G401 (cell line): ENCODE data around the gene PLCL2. TPM values are rescaled to one million over a fixed set of nuclear protein-coding genes. Genes with fewer than 3 reads are reported as not detected.

Experiments
- DNase-seq: peaks from one replicate; pipeline ENCODE4 v3.0.0-alpha.2; 2015; ENCODE audit warnings: low spot score
- in situ Hi-C: cut with HindIII; loops from 2 replicates; pipeline ENCODE4 v1.10.0; 2016; ENCODE audit warnings: low sequenced_read_pairs, mixed read lengths
- total RNA-seq: library from RNA; depleted of rRNA; stranded (reverse); fragments of >200 nt; shearing (Covaris generic); gene quantifications from 2 replicates; pipeline ENCODE4 v1.2.3, GENCODE V29; 2014

Gene PLCL2
- total RNA-seq, 1 experiment from 2014 or later: not detected

DNA sequence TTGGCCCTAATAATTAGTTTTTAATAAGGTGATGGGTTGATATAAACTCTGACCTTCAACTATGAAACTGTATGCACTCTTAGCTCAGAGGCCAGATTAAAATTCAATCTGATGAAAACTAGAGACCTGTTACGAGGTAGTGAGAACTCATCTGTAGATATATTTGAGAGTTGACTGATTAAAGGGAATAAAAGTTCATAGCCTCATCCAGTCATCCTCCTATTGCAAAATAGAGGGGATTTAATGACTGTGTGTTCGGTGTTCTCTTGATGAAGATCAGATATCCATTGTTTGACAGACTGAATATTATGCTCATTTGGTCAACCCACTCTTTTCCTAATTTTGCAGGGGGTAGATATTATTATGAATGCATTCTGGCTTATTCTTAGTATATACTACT is 23.3 kb upstream of the PLCL2 start:
- in situ Hi-C loops: no loop called here
- DNase-seq: no peak

DNA sequence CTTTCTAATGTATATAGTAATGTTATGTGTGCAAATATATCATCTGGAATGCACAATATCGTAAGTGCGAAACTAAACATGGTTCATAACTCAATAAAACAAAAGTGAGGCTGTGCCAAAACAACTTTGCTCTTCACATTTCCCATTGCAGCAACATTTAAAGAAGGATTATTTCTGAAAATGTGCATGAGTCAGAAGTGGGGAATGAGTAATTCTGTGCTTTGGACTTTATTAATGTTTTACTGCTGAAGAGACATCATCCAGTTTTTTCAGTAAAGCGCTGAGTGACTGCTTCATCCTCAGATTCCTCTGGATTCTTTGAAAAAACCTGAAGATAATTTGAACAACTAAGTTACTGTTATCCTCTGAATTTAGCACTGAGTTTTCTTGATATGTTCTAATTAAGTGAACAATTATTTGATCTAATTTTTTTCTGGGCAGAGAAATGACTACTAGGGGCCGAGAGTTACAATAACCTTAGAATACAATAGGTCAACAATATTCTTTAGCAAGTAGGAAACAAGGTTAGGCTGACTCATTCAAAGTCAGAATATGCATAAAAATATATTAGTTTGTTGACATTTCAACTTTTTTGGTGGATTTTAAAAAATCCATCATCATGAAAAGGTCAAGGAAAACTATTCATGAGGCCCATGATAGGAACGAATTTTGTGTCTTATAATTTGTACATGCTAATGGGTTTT is 20.0 kb upstream of the PLCL2 start:
- in situ Hi-C loops: no loop called here
- no peak for DNase-seq

DNA sequence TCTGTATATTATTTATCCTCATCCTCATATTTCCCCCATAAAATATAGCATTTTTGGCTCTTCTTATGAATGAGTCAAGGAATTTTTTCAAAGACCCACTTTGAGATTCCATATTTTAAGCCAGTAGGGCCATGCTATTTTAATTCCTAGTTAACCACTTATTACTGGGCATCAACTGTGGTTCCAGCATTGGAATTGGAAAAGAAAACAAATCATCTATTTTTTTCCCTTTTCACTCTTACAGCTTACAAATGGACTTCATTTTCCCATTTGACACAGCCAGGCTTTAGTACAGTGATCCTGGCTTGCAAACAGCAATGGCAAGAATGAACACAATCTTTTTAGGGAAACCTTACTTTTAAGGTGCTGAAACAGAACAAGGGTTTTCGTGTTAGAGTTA is 19.4 kb upstream of the PLCL2 start:
- in situ Hi-C loops: no loop called here
- no peak for DNase-seq

DNA sequence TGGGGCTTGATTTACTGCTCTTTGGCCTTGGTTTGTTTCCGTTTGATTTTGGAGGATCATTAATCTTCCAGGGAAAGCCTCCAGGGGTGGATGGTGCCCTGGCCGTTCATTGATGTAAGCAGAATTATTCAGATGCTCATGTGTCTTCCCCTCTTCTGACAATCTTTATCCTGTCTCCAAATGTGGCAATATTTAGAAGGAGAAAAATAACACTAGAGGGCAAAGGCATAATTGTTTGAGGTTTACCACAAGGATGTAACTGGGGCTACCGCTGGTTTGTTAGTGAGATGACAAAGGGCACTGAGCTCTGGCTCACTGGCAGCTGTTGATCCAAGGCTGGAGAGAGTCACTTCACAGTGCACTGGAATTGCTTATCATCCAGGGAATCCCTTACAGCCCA is 18.2 kb upstream of the PLCL2 start:
- in situ Hi-C loops: no loop called here
- no peak for DNase-seq

DNA sequence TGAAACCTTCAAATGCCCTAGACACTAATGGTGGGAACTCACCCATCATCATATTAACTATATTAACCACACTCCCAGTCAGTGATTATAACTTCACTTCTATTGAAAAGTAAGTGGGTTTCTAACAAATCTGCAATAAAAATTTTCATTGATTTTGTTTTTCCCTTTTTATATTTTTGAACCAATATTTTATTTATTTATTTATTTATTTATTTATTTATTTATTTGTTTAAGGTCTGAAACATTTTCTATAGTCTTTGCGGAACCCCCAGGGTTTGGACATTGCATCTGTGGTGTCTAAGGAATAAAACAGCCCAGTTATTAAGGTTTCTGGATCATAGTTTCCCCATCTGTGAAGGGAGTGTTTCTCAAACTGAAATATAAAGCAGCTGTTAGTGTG is 16.2 kb upstream of the PLCL2 start:
- in situ Hi-C loops: no loop called here
- no peak for DNase-seq

DNA sequence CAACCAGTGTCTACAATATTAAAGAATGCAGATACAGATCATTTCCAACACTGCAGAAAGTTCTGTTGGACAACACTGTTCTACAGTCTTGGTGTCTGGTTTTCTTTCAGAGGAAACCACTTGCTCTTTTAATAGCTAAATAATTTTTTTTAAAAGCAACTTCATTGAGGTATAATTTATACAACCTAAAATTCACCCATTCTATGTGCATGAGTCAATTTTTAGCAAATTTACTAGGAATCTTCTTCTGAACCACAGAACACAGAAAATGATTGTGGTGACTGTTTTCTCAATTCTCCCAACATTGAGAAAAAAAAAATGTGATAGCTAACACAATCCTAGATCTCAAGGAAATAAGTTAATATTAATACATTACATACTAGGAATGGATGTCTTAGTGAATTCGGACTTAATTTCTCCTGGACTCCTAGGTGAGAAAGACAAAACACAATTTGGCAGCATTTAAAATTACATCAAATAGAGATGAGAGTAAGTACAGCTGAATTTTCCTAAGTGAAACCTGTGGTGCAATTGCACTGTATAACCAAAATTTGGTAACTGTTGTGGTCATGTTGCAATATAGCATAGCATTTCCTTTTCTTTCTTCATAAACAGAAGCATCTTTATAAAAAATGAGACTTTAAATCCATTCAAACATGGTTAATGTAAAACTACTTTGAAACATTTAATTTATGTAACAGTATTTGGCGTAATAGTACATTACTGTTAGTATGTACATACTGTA is 15.3 kb upstream of the PLCL2 start:
- DNase-seq: no peak
- in situ Hi-C loops: no loop called here

DNA sequence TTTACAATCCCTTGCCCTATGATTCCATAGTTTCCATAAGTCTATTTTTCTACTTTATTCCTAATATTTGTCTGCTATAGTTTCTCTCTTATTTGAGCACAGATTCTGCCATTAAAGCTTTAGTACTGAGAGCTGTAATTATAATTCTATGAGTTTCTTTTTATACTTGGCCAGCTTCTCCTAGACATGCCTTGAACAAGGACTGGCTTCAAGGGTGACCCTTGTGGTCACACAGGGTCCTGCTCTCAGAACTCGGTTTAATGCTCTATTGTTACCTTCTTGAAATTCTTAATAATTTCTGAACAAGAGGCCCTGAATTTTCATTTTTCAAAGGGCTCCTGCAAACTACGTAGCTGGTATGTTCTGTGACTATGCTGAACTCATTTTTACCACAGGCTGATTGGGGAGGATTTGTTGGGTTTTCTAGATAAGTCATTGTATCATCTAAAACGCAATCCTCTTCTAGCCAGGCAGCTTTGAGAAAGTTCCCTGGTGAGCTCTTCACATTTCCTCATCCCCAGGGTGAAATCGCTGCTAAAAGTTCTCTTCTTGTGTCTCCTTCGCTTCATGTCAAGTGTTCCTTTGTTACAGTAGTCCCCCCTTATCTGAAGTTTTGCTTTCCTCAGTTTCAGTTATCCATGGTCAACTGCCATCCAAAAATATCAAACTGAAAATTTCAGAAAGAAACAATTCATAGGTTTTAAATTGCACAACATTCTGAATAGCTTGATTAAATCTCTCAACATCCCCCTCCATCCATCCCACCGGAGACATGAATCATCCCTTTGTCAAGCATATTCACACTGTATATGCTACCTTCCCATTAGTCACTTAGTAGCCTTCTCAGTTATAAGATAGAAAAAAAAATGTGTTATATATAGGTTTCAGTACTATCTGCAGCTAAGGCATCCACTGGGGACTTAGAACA is 12.6 kb upstream of the PLCL2 start:
- no peak for DNase-seq
- in situ Hi-C loops: no loop called here

DNA sequence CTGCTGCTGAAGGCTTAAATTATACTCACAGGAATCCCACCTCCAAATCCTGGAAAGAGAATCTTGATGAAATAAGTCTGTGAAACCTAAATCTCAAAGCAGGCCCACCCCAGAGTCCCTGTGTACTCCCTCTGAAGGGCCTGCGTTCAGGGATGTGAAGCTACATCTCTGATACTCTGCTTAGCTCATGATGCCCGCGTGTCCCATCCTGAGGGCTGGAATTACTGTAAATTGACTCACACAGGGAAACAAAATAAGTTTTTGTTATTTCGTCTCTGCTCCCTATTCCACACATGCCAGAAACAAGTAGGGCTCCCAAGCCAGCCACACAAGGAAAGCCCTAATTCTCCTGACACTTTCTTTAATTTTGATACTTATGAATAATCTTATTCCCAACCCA is 10.9 kb upstream of the PLCL2 start:
- in situ Hi-C loops: no loop called here
- DNase-seq: no peak

DNA sequence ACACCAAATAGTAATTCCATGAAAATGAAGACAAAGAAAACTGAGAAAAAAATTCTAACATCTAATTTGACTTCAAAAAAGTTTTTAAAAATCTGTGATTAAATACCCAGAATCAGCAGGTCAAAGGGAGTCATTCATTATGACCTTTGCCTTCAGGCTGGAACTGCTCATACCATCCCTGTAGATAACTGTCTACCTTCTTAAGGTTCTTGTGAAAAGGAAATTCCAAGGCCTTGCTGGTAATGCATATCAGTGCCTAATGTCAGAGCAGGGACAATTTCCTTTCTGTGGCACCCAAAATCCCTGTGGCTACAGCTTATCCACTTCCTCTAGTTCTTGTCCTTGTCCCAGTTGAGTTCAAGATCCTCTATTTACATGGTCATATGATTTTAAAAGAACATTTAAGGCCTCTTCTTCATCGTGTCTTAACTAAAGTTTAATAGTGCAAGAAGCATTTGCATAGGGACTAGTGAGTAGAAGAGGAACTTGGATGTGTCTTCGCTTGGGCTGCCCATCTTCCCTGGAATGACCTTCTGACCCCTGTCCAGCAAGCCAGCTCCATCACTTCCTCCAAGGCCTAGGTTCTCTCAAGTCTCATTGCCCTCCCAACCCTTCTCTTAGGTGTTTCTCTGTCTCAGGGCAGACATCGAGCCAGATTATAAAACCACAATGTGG is 8.7 kb upstream of the PLCL2 start:
- DNase-seq: no peak
- in situ Hi-C loops: no loop called here

DNA sequence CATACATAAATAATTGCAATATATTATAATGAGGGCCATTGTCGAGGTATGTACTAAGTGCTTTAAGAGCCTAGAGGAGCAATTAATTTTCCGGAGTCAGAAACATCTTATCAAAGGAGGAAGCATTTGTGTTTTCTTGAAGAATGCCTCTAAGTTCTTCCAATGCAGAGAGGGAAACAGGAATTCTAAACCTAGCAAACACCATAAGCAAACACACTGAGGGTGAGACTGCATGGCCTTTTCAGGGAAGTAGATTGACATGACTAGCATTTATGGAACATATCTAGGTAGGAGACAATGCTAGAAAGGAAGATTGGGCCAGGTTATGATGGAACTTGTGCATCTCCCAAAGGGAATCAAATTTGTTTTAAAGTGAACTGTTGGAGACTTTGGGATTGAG is 7.2 kb upstream of the PLCL2 start:
- in situ Hi-C loops: no loop called here
- no peak for DNase-seq

DNA sequence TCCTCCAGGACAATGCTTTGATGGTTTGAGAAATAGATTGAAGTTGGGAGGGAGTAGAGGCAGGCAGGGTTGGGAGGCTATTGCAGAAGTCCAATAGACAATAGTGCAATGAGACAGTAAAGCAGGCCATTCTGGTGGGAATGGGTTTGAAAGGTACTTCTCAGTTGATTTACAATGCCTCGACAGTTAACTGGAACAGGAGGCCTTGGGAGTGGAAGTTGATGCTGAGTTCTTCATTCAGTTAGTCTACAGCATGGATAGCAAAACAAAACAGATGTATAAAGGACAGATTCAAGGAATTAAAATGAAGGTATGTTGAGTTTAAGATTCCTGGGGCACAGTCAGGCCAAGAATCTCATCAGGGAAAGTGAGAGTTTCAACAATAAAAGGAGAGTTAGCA is 6.8 kb upstream of the PLCL2 start:
- in situ Hi-C loops: no loop called here
- no peak for DNase-seq

DNA sequence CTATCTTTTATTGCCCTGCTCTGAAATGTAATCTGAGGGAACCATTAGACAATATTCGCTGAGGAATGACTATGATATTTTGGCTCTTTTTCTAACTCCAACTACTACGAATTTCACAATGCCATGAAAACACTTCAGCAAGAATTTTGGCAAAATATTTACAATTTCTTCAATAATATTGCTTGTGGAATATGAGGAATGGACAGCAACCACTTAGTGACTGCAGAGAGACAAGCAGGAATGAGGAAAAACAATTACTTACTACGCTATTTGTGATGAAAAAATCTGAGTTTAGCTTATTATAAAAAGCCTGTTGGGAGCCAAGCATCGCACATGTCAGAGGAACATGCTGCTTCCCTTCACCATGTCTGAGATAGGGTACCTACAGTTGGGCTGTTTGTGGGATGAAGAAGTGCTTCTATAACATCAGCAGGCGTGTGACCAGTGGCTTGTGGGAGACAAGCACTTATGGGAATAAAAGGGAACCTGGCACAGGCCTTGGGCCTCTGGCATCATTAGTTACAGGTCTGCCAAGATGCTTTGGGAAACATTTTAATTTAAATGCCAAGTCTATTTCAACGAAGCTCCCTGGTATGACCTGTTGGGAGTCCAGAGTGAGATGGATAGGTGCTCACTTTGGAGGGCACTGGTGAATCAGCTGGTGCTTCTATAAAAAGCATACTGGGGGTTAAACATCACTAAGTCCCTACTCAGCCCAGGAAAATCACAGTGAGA is 2.7 kb upstream of the PLCL2 start:
- DNase-seq: peak; percentile 68
- in situ Hi-C loops: no loop called here

DNA sequence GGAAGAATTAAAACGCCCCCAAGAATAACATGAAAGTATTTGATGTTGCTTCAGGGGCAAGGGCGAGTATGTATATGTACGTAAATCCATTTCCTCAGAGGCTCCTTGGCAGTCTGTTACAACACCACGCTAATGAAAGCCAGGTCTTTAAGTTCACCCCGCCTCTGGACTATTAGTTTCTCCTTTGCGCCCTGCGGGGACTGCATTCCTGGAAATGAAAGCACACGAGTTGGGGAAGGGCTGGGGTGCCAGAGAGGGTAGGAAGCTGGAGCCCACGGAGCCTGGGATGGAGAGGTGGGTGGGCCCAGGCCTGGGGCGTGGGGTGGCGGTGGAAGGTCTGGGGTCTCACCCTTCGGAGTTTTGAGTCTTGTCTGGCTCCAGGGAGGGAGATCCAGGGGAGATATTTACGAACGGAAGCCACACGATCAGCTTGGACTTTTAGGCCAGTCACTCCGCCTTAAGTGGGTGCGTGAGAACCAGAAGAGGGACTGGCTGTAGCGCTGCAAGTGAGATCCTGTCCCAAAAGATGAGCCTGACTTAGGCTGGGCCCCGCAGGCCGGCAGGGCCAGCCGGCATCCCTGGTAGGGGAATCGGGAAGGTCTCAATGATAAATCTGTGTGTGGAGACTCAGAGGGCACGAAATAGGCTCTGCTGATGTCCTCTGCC is 1.6 kb upstream of the PLCL2 start:
- in situ Hi-C loops: no loop called here
- DNase-seq: no peak

DNA sequence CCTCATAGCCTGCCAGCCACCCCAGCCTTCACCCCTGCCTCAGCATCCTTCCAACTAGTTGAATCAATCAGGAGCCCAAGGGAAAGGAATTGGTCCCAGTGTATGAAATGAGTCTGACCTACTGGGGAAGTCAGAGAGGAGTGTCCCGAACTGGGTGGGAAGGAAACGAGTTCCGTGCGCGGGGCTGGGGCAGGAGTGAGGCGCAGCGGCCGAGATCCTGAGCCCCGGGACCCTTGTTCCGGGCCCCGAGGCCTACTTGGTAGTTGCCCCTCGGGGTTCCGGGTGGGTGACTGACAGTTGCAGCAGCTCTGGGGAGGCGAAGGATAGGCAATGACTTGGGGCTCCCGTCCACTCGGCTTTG is 1.1 kb upstream of the PLCL2 start:
- in situ Hi-C loops: no loop called here
- peak; percentile 14 for DNase-seq

DNA sequence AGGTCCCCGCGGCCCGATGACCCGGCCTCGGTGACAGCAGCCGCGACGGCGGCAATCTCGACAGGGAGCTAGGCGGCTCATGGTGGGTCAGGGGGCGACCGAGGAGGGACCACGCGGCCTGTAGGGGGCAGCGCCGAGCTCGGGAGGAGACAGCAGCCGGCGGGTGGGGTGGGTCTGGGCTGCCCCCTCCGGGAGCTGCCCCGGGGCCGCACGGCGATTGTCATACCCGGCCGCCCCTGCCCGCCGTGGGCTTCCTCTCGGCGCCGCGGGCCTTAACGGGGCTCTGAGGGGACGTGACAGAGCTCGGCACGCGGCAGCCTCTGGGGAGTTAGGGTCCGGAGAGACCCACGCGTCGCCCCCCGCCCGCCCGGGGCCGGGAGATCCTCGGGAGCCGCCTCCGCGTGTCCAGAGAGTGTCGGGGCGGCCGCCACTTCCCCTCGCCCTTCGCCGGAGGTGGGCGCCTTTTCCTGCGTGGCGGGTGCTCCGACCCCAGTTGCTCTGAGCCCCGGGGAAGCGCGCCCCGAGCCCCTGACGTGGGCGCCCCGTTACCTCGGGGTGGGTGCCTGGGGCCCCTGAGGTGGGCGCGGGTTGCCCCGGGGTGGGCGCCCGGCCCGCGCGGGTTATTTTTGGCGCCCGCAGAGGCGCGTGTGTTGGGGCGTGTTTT is 539 bp upstream of the PLCL2 start:
- peak; percentile 33 for DNase-seq
- in situ Hi-C loops: no loop called here

DNA sequence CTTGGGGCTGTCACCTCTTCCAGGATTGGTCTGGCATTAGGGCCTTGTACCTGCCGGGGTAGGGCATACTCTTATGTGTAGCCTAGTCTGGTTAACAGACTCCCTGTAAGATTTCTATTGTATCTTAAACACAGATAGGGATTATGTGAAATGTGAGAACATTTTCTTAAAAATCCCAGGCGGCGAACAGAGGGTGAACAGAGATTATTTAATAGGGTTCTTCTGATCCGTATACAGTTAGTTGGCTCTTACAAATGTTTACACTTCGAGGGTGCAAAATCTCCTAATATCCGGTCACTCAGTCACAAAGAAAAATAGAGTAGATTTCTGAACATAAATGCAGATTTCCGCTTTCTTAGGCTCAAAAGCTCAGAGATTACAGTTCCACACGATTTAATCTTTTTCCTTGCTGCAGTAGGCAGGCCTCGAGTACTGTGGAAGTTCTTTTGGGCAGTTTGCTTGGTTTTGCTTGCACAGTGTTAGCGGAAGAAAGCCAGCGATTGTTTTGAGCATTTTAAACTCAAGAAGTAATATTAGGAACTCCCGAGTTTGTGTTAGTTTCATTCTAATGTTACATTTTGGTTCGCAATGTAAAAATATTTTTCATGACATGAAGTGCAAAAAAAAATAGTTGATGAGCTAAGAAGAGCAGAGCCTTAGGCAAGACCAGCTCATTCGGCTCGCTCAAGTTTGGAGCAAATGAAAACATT is 993 bp downstream of the PLCL2 start:
- in situ Hi-C loops: no loop called here
- peak; percentile 88 for DNase-seq

DNA sequence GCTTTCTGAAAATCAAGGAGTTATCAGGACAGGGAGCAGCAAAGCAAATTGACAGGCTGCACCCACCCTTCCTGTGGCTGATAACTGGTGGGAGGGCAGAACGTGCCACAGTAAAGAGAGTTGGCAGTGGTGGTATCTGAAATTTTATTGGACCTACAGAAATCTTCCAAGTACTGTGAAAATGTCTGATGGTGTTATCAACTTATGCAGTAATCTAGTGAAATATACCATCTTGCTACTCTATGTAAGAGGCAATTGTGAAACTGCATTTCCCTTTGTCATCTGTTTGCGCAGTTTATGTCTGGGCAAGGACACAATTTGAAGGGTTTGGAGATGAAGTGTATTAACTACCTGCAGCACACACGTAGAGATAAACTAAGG is 1.5 kb downstream of the PLCL2 start:
- peak; percentile 53 for DNase-seq
- in situ Hi-C loops: no loop called here
